ENCODE measurements around the gene METAP2. TPM values are rescaled to one million over a fixed set of nuclear protein-coding genes. Genes with fewer than 3 reads are reported as not detected.

METAP2 gene
- total and polyA plus RNA-seq, 2 of the 8 experiments (the other 6 are each of a cell fraction or from before 2014, with no cell fraction given) = 41.3 to 114 TPM

DNA sequence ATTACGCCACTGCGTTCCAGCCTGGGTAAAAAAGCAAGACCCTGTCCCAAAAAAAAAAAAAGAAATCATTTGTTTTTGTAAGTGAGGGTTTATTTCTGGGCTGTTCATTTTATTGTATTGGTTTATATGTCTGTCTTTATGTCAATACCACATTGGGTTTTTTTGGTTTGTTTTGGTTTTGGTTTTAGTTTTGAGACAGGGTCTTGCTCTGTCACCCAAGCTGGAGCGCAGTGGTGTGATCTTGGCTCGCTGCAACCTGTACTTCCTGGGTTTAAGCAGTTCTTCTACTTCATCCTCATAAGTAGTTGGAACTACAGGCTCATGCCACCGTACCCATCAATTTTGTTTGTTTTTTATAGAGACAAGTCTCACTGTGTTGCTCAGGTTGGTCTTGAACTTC is 25.0 kb downstream of the METAP2 start (continued):
- no peak for TF ChIP-seq HDAC6 (IDR thresholded peaks at IDR 0.05; ENCODE audit: low read depth, low read length)
- TF ChIP-seq, protein P1, sequence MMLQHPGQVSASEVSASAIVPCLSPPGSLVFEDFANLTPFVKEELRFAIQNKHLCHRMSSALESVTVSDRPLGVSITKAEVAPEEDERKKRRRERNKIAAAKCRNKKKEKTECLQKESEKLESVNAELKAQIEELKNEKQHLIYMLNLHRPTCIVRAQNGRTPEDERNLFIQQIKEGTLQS (IDR thresholded peaks at IDR 0.05; ENCODE audit: insufficient read depth, low read depth, low read length) = no peak
- no peak for TF ChIP-seq SIN3A (conservative IDR thresholded peaks at IDR 0.05 in 1 of 2, IDR thresholded peaks at IDR 0.05 in 1 of 2; ENCODE audit: low read depth in 1 of 2, low read length in 2 of 2)
- TF ChIP-seq, protein P2, sequence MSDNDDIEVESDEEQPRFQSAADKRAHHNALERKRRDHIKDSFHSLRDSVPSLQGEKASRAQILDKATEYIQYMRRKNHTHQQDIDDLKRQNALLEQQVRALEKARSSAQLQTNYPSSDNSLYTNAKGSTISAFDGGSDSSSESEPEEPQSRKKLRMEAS (IDR thresholded peaks at IDR 0.05) = no peak
- no peak for TF ChIP-seq ASH2L (IDR thresholded peaks at IDR 0.05; ENCODE audit: low read length)
- no peak for TF ChIP-seq SAP30 (IDR thresholded peaks at IDR 0.05; ENCODE audit: insufficient read depth, insufficient replicate concordance, low read length)
- no peak for TF ChIP-seq POLR2AphosphoS5 (IDR thresholded peaks at IDR 0.05; ENCODE audit: low read depth, low read length)

All from H1 (cell line).